GM12872 (cell line): ENCODE measurements around the gene ARHGAP40.

Source experiments
- TF ChIP-seq, protein P1 (sequence below): IDR thresholded peaks from 3 replicates; pipeline ENCODE4 v1.5.1; 2011; ENCODE audit warnings: low read depth, mild to moderate bottlenecking, low read length, moderate library complexity; ENCODE audit not compliant: insufficient read depth

The ARHGAP40 gene

DNA sequence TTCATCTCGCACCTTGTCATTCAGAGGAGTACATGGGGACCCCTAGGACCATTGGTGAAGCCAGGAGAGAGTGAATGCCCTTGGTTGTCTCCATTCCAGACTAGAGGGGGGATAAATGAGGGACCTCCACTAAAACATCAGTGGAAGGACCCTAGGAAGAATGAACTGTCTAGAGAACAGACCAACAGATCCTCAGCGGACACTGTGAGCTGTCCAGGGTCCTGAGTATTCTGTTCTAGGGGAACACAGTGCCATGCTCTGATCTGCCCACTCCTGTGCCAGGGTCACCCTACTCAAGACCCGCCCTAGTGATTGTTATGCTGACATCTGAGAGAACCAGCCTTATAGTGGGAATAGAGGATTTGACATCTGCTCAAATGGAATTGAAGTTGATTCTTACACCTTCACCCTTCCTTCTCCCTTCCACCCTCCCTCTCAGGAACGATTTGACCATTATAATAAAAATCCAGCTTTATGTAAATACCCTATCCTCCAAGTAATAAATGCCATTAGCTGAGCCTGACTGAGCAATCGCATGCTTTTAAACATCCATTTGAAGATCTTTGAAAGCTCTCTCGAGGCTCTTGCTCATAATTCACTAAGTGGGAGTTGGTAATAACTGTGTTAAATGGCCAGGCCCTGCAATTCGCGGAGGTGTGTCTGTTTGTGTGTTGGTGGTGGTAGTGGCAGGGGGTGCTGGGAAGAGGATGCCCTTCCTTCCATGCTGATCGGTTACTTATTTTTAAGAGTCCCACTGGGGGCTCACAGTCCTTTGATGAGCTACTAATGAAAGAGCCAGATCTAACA lies 79.1 kb downstream of the ARHGAP40 start:
- TF ChIP-seq, protein P1, sequence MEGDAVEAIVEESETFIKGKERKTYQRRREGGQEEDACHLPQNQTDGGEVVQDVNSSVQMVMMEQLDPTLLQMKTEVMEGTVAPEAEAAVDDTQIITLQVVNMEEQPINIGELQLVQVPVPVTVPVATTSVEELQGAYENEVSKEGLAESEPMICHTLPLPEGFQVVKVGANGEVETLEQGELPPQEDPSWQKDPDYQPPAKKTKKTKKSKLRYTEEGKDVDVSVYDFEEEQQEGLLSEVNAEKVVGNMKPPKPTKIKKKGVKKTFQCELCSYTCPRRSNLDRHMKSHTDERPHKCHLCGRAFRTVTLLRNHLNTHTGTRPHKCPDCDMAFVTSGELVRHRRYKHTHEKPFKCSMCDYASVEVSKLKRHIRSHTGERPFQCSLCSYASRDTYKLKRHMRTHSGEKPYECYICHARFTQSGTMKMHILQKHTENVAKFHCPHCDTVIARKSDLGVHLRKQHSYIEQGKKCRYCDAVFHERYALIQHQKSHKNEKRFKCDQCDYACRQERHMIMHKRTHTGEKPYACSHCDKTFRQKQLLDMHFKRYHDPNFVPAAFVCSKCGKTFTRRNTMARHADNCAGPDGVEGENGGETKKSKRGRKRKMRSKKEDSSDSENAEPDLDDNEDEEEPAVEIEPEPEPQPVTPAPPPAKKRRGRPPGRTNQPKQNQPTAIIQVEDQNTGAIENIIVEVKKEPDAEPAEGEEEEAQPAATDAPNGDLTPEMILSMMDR: no peak

DNA sequence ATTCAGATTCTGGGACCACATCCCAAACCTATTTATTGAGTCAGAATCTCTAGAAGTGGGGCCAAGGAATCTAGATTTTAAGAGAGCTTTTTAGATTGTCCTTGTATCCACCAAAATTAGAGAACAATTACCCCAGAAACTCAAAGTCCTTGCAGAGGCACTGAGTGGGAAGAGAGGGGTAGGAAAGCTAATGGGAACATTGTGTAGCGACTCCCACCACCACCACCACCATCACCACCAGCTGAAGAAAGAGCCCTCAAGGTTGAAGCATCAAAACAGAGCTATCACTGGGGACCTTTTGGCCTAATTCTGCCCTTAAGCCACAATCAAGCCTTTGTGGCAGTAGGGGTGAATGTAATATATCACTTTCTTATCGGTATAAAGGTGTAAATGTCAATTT lies 83.7 kb downstream of the ARHGAP40 start:
- TF ChIP-seq, protein P1: no peak

DNA sequence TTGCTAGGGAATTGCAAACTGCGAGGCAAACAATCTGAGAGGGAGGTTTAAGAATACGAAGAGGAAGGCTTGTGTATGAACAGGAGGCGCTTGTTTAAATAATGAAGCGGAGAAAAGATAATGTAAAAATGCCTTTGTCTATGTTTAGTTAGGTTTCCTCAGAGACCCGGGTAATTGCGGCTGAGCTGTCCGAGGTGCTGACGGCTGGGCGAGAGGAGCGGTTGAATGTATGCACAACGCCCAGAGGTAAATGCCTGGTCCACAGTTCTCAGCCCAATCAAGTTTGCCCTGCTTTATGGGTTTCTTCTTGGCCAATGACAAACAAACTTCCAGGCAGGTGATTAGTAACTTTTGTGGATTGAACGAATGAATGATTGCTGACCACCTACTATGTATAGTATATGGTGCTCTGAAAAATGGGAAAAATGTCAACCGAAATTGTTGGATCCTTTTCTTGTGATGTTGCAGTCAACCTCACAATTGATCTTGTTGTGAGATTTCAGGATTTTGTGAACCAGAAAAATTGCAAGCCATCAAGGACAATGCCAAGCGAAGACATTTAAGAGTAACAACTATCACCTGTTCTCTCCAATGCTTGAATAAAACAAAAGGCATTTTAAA lies 84.4 kb downstream of the ARHGAP40 start:
- TF ChIP-seq, protein P1: no peak

DNA sequence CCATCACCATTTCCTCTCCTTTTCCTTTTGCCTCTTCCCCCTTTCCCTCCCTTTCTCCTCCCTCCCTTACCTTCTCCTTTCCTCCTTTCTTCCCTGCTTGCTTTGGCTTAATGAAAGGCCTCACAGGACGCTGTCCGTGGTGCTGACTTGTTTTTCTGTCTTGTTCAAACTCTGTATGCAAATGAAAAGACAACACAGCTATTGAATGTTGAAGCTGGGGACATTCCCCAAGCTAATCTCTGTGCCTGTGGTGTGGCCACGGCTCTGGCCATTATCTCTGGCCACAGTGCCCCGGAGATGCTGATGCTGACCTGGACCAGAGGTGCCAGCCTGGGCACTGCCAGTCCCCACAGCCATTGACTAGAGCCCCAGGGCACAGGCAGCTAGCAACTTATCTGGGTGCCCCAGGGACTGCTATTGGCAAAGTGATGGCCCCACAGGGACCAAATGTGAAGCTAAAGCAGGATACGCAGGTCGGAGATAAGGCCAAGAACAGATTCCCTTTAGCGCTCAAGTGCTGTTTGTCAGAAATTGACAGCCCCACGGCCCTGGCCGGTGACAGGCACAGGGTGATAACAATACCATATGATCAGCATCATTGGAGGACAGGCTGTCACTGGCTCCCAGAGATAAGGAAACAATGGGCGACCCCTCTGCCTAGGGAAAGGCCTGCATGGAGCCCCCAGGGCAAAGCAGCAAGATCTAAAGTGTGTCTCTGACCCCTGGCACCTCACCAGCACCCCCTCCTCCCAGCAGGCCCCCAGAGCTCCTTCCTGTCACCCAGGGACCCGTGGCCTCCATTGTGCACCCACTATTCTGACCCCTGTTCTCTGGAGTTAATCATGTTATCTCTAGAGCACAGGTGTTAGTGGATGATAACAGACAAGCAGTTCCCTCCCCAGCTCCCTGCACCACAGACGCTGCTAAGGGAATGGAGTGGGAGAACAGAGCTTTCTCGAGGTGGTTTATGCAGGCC lies 91.1 kb downstream of the ARHGAP40 start:
- TF ChIP-seq, protein P1: no peak

DNA sequence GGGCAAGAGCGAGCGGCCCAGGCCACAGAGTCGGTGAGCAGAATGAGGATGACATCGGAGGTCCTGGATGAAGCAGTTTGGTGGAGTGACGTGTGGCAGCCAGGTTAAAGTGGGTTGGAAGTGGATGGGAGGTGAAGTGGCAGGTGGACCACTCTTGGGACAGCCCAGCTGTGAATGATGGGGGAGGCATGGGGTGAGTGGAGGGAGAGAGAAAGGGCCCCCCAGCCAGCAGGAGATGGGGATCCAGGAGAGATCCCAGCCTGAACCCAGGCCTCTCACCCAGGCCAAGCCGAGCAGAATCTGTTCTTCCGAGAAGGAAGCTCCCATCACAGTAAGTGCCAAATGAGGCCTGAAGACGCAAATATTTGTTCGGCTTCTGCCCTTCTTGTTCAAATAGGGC lies 95.7 kb downstream of the ARHGAP40 start:
- TF ChIP-seq, protein P1: no peak

DNA sequence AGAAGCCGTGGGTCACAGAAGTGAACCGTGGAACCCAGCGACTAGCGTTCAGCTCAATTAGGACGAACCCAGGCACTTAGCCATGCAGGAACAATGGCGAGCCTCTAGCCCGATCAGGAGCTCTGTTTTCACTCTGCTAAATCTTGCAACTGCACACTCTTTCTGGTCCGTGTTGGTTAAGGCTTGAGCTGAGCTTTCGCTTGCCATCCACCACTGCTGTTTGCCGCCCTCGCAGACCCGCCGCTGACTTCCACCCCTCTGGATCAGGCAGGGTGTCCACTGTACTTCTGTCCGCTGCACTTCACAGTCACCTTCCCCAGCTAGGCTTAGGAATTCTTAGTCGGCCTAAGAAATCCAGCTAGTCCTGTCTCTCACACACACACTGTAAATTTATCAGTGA lies 96.9 kb downstream of the ARHGAP40 start:
- TF ChIP-seq, protein P1: no peak

DNA sequence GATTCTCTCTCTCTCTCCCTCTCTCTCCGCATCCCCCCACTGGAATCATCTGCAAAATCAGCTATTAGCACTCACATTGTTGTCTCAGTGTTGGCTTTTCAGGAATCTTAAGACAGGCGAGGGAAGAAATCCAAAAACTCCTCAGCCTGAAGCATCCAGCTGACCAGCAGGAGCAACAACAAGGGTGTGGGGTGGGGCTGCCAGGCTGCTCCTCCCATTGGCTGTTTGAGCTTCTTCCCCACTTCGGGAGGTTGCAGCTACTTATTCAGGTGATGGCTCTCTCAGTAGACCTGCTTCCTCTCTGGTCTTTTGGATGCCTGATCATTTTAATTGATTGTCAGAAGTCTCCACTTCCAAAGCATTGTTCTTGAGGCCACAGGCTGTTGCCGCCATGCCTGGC lies 98.5 kb downstream of the ARHGAP40 start:
- TF ChIP-seq, protein P1: no peak
